NCI-H524 (cell line): ENCODE results near the gene TOMM40.
A peak's percentile ranks its signal among the peaks of the same experiment; 100 is the strongest.
"Not testable (repeated sequence)": the region's sequence is repeated elsewhere in the genome, so short reads cannot be mapped to it uniquely, and the experiment has no call there.

Experiments used
- DNase-seq, 2 experiments: peaks; one replicate each; lab custom pipeline; 2025; lab: John Stamatoyannopoulos, UW

TOMM40 gene

DNA sequence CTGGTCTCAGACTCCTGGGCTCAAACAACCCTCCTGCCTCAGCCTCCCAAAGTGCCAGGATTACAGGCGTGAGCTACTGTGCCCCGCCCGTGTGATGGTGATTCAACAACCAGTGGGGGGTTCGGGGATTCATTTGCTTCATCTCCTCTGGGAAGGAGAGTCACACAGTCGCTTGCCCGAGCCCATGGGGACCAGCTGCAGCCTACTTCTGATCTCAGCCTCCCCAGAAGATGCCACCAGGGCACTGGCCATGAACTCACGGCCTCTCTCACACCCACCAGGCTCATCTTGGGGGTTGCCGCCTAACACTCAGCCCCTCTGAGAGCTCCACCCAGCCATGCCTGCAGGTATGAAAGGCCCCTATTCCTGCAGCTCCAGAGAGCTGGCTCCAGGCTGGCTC lies 6.8 kb downstream of the TOMM40 start:
- DNase-seq: no peak

DNA sequence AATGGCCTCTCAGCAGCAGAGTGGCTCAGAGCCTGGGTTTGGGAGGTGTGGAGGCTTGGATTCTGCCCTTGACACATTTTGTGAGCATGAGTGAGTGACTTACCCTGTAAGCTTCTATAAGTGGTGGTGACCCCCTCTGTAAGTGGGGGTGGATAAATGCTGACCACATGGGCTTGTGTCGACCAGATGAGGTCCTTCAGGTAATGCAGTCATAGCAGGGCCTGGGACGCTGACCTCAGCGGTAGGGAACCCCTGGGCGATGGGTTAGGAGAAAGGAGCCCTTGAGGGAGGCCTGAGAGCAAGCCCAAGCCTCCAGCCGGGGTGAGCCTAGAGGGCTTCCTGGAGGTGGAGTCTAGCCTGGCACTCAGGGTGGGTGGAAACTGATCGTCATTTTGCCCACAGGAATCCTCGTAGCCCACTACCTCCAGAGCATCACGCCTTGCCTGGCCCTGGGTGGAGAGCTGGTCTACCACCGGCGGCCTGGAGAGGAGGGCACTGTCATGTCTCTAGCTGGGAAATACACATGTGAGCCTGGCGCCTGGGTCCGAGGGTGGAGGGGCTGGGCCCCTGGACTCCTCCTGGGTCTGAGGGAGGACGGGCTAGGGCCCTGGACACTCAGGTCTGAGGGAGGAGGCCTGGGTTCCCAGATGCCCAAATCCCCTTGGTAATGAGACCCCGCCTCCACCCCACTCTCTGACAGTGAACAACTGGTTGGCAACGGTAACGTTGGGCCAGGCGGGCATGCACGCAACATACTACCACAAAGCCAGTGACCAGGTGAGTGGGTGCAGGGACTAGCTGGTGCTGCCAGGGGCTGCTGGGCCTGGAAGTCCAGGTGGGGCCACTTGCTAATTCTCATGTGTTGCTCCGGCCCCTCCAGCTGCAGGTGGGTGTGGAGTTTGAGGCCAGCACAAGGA lies 9.5 kb downstream of the TOMM40 start:
- no peak for DNase-seq

DNA sequence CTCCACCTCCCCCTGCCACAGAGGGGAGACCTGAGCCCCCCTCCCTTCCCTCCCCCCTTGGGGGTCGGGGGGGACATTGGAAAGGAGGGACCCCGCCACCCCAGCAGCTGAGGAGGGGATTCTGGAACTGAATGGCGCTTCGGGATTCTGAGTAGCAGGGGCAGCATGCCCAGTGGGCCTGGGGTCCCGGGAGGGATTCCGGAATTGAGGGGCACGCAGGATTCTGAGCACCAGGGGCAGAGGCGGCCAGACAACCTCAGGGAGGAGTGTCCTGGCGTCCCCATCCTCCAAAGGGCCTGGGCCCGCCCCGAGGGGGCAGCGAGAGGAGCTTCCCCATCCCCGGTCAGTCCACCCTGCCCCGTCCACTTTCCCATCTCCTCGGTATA lies 12.2 kb downstream of the TOMM40 start:
- DNase-seq: no peak

DNA sequence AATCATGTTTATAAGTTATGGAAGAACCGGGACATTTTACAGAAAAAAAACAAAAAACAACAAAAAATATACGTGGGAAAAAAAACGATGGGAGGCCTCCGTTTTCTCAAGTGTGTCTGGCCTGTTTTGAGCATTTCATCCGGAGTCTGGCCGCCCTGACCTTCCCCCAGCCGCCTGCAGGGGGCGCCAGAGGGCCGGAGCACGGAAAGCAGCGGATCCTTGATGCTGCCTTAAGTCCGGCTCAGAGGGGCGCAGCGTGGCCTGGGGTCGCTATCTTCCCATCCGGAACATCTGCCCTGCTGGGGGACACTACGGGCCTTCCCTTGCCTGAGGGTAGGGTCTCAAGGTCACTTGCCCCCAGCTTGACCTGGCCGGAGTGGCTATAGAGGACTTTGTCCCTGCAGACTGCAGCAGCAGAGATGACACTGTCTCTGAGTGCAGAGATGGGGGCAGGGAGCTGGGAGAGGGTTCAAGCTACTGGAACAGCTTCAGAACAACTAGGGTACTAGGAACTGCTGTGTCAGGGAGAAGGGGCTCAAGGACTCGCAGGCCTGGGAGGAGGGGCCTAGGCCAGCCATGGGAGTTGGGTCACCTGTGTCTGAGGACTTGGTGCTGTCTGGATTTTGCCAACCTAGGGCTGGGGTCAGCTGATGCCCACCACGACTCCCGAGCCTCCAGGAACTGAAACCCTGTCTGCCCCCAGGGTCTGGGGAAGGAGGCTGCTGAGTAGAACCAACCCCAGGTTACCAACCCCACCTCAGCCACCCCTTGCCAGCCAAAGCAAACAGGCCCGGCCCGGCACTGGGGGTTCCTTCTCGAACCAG lies 12.8 kb downstream of the TOMM40 start:
- peak in 1 of 2 experiments; percentile 32 for DNase-seq

DNA sequence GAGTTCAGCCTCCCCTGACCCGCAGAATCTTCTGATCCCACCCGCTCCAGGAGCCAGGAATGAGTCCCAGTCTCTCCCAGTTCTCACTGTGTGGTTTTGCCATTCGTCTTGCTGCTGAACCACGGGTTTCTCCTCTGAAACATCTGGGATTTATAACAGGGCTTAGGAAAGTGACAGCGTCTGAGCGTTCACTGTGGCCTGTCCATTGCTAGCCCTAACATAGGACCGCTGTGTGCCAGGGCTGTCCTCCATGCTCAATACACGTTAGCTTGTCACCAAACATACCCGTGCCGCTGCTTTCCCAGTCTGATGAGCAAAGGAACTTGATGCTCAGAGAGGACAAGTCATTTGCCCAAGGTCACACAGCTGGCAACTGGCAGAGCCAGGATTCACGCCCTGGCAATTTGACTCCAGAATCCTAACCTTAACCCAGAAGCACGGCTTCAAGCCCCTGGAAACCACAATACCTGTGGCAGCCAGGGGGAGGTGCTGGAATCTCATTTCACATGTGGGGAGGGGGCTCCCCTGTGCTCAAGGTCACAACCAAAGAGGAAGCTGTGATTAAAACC lies 13.5 kb downstream of the TOMM40 start:
- peak in 1 of 2 experiments; percentile 11 for DNase-seq

DNA sequence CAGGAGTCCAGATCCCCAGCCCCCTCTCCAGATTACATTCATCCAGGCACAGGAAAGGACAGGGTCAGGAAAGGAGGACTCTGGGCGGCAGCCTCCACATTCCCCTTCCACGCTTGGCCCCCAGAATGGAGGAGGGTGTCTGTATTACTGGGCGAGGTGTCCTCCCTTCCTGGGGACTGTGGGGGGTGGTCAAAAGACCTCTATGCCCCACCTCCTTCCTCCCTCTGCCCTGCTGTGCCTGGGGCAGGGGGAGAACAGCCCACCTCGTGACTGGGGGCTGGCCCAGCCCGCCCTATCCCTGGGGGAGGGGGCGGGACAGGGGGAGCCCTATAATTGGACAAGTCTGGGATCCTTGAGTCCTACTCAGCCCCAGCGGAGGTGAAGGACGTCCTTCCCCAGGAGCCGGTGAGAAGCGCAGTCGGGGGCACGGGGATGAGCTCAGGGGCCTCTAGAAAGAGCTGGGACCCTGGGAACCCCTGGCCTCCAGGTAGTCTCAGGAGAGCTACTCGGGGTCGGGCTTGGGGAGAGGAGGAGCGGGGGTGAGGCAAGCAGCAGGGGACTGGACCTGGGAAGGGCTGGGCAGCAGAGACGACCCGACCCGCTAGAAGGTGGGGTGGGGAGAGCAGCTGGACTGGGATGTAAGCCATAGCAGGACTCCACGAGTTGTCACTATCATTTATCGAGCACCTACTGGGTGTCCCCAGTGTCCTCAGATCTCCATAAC lies 14.5 kb downstream of the TOMM40 start, which contains the start of gene APOE:
APOE (plus strand) TSS at position 360 of the 724 bp plus-strand sequence. CDS start 829 bp downstream, outside the sequence.
- no peak for DNase-seq

DNA sequence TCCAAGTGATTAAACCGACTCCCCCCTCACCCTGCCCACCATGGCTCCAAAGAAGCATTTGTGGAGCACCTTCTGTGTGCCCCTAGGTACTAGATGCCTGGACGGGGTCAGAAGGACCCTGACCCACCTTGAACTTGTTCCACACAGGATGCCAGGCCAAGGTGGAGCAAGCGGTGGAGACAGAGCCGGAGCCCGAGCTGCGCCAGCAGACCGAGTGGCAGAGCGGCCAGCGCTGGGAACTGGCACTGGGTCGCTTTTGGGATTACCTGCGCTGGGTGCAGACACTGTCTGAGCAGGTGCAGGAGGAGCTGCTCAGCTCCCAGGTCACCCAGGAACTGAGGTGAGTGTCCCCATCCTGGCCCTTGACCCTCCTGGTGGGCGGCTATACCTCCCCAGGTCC lies 16.6 kb downstream of the TOMM40 start:
- no peak for DNase-seq

DNA sequence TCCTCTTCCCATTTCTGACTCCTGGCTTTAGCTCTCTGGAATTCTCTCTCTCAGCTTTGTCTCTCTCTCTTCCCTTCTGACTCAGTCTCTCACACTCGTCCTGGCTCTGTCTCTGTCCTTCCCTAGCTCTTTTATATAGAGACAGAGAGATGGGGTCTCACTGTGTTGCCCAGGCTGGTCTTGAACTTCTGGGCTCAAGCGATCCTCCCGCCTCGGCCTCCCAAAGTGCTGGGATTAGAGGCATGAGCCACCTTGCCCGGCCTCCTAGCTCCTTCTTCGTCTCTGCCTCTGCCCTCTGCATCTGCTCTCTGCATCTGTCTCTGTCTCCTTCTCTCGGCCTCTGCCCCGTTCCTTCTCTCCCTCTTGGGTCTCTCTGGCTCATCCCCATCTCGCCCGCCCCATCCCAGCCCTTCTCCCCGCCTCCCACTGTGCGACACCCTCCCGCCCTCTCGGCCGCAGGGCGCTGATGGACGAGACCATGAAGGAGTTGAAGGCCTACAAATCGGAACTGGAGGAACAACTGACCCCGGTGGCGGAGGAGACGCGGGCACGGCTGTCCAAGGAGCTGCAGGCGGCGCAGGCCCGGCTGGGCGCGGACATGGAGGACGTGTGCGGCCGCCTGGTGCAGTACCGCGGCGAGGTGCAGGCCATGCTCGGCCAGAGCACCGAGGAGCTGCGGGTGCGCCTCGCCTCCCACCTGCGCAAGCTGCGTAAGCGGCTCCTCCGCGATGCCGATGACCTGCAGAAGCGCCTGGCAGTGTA lies 17.2 kb downstream of the TOMM40 start:
- no peak for DNase-seq

DNA sequence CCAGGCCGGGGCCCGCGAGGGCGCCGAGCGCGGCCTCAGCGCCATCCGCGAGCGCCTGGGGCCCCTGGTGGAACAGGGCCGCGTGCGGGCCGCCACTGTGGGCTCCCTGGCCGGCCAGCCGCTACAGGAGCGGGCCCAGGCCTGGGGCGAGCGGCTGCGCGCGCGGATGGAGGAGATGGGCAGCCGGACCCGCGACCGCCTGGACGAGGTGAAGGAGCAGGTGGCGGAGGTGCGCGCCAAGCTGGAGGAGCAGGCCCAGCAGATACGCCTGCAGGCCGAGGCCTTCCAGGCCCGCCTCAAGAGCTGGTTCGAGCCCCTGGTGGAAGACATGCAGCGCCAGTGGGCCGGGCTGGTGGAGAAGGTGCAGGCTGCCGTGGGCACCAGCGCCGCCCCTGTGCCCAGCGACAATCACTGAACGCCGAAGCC lies 17.8 kb downstream of the TOMM40 start:
- DNase-seq: no peak

DNA sequence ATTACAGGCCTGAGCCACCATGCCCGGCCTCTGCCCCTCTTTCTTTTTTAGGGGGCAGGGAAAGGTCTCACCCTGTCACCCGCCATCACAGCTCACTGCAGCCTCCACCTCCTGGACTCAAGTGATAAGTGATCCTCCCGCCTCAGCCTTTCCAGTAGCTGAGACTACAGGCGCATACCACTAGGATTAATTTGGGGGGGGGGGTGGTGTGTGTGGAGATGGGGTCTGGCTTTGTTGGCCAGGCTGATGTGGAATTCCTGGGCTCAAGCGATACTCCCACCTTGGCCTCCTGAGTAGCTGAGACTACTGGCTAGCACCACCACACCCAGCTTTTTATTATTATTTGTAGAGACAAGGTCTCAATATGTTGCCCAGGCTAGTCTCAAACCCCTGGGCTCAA lies 18.7 kb downstream of the TOMM40 start:
- DNase-seq: no peak

DNA sequence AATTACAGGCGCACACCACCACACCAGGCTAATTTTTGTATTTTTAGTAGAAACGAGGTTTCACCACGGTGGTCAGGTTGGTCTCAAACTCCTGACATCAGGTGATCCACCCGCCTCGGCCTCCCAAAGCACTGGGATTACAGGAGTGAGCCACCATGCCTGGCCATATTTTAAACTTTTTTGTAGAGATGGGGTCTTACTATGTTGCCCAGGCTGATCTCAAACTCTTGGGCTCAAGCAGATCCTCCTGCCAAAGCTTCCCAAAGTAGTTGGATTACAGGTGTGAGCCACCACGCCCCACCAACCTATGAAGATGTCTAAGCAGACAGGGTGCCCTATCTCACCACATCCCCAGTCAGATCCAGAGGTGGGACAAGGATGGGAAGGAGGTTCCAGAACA lies 20.8 kb downstream of the TOMM40 start:
- not testable (repeated sequence) for DNase-seq

DNA sequence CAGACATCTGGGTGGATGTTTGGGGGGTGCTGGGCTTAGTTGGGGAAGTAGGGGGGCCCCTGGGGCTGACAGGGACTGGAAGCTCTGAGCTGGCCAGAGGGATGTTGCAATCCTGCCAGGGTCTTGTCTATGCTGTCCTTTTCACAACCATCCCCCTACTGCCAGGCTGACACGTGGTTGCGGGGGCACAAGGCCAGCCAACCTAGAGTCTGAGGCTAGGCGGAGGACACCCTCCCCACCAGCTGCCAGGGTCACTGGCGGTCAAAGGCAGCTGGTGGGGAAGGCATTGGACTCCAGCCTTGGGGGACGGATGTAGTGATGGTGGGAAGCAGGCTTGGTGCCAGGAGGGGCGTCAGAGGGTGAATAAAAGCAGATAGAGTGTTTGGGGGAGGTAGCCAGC lies 21.8 kb downstream of the TOMM40 start:
- DNase-seq: no peak

DNA sequence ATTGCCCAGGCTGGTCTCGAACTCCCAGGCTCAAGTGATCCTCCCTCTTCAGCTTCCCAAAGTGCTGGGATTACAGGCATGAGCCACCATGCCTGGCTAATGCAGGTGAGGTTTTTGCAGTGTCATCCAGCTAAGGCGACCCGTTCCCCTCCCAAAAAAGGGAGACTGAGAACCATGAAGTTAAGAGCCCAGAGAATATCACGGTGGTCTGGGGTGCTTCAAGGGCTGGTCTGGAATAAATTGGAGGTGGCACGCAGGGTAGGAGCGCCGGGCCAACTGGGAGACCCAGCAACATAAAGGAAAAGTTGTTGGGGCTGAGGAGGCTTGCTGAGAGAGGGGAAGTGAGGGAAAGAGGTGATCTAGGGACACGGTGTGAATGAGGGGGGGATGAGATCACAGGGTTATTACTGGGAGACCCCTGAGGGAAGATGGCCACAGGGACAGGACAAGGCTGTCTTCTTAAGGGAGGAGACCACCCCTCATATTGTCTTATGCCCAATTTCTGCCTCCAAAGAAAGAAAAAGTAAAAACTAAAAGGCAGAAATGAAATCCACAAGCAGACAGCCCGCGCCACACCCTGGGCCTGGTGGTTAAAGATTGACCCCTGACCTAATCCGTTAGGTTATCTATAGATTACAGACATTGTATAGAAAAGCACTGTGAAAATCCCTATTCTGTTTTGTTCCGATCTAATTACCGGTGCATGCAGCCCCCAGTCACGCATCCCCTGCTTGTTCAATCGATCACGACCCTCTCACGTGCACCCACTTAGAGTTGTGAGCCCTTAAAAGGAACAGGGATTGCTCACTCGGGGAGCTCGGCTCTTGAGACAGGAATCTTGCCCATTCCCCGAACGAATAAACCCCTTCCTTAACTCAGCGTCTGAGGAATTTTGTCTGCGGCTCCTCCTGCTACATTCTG lies 22.7 kb downstream of the TOMM40 start:
- DNase-seq: not testable (repeated sequence)

DNA sequence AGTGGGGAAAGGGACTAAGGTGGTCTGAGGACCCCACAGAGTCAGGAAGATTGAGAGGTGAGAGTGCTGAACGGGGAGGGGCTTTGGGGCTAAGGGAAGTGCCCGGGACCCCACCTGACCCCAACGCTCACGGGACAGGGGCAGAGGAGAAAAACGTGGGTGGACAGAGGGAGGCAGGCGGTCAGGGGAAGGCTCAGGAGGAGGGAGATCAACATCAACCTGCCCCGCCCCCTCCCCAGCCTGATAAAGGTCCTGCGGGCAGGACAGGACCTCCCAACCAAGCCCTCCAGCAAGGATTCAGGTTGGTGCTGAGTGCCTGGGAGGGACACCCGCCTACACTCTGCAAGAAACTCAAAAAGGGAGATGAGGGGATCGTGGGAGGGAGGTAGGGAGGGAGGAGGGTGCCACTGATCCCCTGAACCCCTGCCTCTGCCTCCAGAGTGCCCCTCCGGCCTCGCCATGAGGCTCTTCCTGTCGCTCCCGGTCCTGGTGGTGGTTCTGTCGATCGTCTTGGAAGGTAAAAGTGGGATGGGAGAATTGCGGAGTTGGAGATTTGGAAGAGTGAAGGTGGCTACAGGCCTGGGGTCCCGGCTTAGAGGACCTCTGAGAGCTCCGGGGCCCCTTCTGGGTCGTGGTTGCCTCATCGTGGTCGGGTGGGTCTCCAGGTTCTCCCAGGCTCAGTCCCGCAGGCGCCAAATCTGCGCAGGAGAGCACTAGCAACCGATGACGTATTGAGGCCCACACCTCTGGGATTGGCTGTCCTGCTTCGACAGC lies 23.6 kb downstream of the TOMM40 start, which contains the start of gene APOC1:
APOC1 (plus strand) TSS at position 176 of the 774 bp plus-strand sequence; CDS start at position 460, 284 bp downstream.
- DNase-seq: peak; percentile 80 to 84

DNA sequence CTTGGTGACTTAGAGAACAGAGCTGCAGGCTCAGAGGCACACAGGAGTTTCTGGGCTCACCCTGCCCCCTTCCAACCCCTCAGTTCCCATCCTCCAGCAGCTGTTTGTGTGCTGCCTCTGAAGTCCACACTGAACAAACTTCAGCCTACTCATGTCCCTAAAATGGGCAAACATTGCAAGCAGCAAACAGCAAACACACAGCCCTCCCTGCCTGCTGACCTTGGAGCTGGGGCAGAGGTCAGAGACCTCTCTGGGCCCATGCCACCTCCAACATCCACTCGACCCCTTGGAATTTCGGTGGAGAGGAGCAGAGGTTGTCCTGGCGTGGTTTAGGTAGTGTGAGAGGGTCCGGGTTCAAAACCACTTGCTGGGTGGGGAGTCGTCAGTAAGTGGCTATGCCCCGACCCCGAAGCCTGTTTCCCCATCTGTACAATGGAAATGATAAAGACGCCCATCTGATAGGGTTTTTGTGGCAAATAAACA lies 33.2 kb downstream of the TOMM40 start:
- no peak for DNase-seq

DNA sequence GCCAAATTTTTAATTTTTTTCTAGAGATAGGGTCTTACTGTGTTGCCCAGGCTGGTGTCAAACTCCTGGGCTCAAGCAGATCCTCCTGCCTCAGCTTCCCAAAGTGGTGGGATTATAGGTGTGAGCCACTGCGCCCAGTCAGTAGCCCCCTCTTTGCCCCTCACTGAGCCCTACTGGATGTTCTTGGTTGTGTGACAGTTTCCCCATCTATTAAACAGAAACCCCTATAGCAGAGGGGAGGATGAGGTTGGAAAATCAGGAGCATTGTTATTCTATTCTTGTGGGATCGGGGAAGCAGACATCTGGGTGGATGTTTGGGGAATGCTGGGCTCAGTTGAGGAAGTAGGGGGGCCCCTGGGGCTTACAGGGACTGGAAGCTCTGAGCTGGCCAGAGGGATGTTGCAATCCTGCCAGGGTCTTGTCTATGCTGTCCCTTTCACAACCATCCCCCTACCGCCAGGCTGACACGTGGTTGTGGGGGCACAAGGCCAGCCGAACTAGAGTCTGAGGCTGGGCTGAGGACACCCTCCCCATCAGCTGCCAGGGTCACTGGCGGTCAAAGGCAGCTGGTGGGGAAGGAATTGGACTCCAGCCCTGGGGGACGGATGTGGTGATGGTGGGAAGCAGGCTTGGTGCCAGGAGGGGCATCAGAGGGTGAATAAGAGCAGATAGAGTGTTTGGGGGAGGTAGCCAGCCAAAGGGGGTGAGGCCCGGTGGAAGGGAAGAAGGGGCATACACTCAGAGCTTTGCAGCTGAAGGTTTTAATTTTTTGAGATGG lies 34.2 kb downstream of the TOMM40 start:
- DNase-seq: no peak

DNA sequence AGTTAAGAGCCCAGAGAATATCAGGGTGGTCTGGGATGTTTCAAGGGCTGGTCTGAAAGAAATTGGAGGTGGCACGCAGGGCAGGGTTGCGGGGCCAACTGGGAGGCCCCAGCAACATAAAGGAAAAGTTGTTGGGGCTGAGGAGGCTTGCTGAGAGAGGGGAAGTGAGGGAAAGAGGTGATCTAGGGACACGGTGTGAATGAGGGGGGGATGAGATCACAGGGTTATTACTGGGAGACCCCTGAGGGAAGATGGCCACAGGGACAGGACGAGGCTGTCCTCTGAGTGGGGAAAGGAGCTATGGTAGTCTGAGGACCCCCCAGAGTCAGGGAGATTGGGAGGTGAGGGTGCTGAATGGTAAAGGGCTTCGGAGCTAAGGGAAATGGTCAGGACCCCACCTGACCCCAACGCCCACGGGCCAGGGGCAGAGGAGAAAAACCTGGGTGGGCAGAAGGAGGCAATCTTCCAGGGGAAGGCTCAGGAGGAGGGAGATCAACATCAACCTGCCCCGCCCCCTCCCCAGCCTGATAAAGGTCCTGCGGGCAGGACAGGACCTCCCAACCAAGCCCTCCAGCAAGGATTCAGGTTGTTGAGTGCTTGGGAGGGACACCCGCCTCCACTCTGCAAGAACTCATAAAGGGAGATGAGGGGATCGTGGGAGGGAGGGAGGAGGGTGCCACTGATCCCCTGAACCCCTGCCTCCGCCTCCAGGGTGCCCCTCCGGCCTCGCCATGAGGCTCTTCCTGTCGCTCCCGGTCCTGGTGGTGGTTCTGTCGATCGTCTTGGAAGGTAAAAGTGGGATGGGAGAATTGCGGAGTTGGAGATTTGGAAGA lies 35.4 kb downstream of the TOMM40 start:
- DNase-seq: not testable (repeated sequence)
